Astrocyte (in vitro differentiated cells and primary cell): Measurements from ENCODE around the gene RBM44. TPM values are rescaled to one million over a fixed set of nuclear protein-coding genes. Genes with fewer than 3 reads are reported as not detected.
"Not testable (repeated sequence)": the region's sequence is repeated elsewhere in the genome, so short reads cannot be mapped to it uniquely, and the experiment has no call there.

Experiments
- DNase-seq: peaks from one replicate; pipeline ENCODE4 v3.0.0-alpha.2; 2010; ENCODE audit warnings: low read depth
- FAIRE-seq: peaks from 2 replicates; lab custom pipeline; 2011; peaks lifted over from hg19 to GRCh38; lab: Jason Lieb, UNC
- H2AFZ ChIP-seq: 2 replicates; pipeline ENCODE4 v1.6.0; 2012; ENCODE audit warnings: low read depth, low read length, inconsistent platforms
- H3K27ac ChIP-seq: 2 replicates; pipeline ENCODE4 v1.5.1; 2011; ENCODE audit warnings: low read depth, low read length, inconsistent platforms
- H3K27me3 ChIP-seq: 2 replicates; pipeline ENCODE4 v1.6.0; 2011; ENCODE audit warnings: low read length, inconsistent platforms; ENCODE audit not compliant: insufficient read depth
- H3K36me3 ChIP-seq: 2 replicates; pipeline ENCODE4 v1.5.1; 2011; ENCODE audit warnings: low read length, inconsistent platforms; ENCODE audit not compliant: insufficient read depth
- H3K4me1 ChIP-seq: 2 replicates; pipeline ENCODE4 v1.5.1; 2011; ENCODE audit warnings: low read length, inconsistent platforms; ENCODE audit not compliant: insufficient read depth
- H3K4me2 ChIP-seq: 2 replicates; pipeline ENCODE4 v1.6.0; 2012; ENCODE audit warnings: low read length, inconsistent platforms
- H3K4me3 ChIP-seq: 2 replicates; pipeline ENCODE4 v1.5.1; 2011; ENCODE audit warnings: low read depth, mild to moderate bottlenecking, low read length, inconsistent platforms; ENCODE audit not compliant: insufficient read depth
- H3K79me2 ChIP-seq: 2 replicates; pipeline ENCODE4 v1.6.0; 2012; ENCODE audit warnings: mild to moderate bottlenecking, low read length, inconsistent platforms; ENCODE audit not compliant: insufficient read depth
- H3K9ac ChIP-seq: 2 replicates; pipeline ENCODE4 v1.6.0; 2012; ENCODE audit warnings: mild to moderate bottlenecking, low read length, inconsistent platforms
- H3K9me3 ChIP-seq: 2 replicates; pipeline ENCODE4 v1.5.1; 2012; ENCODE audit warnings: low read depth, mild to moderate bottlenecking, low read length, inconsistent platforms; ENCODE audit not compliant: insufficient read depth
- H4K20me1 ChIP-seq: 2 replicates; pipeline ENCODE4 v1.6.0; 2012; ENCODE audit warnings: low read length, inconsistent platforms; ENCODE audit not compliant: insufficient read depth
- H3K27ac Mint-ChIP-seq: one replicate; pipeline ENCODE4 v1.8.0; 2021; ENCODE audit warnings: mild to moderate bottlenecking, mixed read lengths; ENCODE audit not compliant: unreplicated experiment
- H3K27me3 Mint-ChIP-seq: one replicate; pipeline ENCODE4 v1.8.0; 2021; ENCODE audit warnings: low read depth, mixed read lengths; ENCODE audit not compliant: unreplicated experiment
- H3K36me3 Mint-ChIP-seq: one replicate; pipeline ENCODE4 v1.8.0; 2021; ENCODE audit warnings: low read depth, mixed read lengths; ENCODE audit not compliant: unreplicated experiment
- H3K4me1 Mint-ChIP-seq: one replicate; pipeline ENCODE4 v1.8.0; 2021; ENCODE audit warnings: low read depth, mixed read lengths; ENCODE audit not compliant: unreplicated experiment
- H3K4me3 Mint-ChIP-seq: one replicate; pipeline ENCODE4 v1.8.0; 2021; ENCODE audit warnings: mild to moderate bottlenecking, moderate library complexity, mixed read lengths; ENCODE audit not compliant: unreplicated experiment
- H3K9me3 Mint-ChIP-seq: one replicate; pipeline ENCODE4 v1.8.0; 2021; ENCODE audit warnings: mild to moderate bottlenecking, mixed read lengths; ENCODE audit not compliant: unreplicated experiment
- EZH2 ChIP-seq: IDR thresholded peaks from 2 replicates; pipeline ENCODE4 v1.6.1; 2012; ENCODE audit warnings: mild to moderate bottlenecking, low read length, inconsistent platforms; ENCODE audit not compliant: insufficient read depth
- total RNA-seq: library from RNA; stranded (reverse); gene quantifications from 2 replicates; pipeline ENCODE4 v1.2.1, GENCODE V29; 2021
- TF ChIP-seq, protein P1 (sequence below): IDR thresholded peaks from 2 replicates; pipeline ENCODE4 v1.5.1; 2011; ENCODE audit warnings: low read depth, mild to moderate bottlenecking, inconsistent platforms, low read length, moderate library complexity; ENCODE audit not compliant: insufficient read depth

Gene RBM44
- total RNA-seq, 1 donor from 2014 or later = 0.32 TPM

DNA sequence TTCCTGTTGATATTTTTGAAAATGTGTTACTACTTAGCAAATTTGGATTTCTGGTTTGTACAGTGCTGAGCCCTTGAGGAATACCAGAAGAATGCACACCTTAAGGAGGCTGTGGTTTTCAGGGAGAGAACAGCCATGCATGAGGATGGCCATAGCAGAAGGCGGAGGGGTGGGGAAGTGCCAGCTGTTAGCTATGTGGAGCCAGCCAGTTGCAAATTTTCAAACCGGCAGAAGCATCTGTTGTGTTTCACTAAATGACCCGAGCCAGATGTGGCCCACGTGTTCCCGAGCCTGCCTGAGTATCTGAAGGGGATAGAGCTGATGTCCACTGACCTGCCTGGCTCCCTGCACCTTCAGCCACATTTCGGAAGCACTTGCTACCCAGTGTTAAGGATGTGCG lies 16.4 kb upstream of the RBM44 start:
- Histone ChIP-seq H3K27ac (no peak overlapping the region), H3K36me3 (peaks cover 32% of the 10 kb centered on the region), H3K9ac (no peak overlapping the region), H3K9me3 (peaks cover 10% of the 10 kb centered on the region), H3K79me2 (peaks cover under 1% of the 10 kb centered on the region), H3K4me1 (no peaks in the 10 kb centered on the region), H3K4me3 (no peak overlapping the region), H2AFZ (no peak overlapping the region), H3K4me2 (no peak overlapping the region), H3K27me3 (no peaks in the 10 kb centered on the region), H4K20me1 (peaks cover 7% of the 10 kb centered on the region)
- peaks cover 2% of the 10 kb centered on the region for H3K4me1 Mint-ChIP-seq
- DNase-seq (no peak), FAIRE-seq (no peak)
- H3K9me3 Mint-ChIP-seq = peaks cover 13% of the 10 kb centered on the region
- no peak for TF ChIP-seq EZH2
- TF ChIP-seq, protein P1, sequence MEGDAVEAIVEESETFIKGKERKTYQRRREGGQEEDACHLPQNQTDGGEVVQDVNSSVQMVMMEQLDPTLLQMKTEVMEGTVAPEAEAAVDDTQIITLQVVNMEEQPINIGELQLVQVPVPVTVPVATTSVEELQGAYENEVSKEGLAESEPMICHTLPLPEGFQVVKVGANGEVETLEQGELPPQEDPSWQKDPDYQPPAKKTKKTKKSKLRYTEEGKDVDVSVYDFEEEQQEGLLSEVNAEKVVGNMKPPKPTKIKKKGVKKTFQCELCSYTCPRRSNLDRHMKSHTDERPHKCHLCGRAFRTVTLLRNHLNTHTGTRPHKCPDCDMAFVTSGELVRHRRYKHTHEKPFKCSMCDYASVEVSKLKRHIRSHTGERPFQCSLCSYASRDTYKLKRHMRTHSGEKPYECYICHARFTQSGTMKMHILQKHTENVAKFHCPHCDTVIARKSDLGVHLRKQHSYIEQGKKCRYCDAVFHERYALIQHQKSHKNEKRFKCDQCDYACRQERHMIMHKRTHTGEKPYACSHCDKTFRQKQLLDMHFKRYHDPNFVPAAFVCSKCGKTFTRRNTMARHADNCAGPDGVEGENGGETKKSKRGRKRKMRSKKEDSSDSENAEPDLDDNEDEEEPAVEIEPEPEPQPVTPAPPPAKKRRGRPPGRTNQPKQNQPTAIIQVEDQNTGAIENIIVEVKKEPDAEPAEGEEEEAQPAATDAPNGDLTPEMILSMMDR = no peak
- H3K36me3 Mint-ChIP-seq = peaks cover 48% of the 10 kb centered on the region
- no peak overlapping the region for H3K4me3 Mint-ChIP-seq
- no peak overlapping the region for H3K27ac Mint-ChIP-seq
- H3K27me3 Mint-ChIP-seq = no peaks in the 10 kb centered on the region

DNA sequence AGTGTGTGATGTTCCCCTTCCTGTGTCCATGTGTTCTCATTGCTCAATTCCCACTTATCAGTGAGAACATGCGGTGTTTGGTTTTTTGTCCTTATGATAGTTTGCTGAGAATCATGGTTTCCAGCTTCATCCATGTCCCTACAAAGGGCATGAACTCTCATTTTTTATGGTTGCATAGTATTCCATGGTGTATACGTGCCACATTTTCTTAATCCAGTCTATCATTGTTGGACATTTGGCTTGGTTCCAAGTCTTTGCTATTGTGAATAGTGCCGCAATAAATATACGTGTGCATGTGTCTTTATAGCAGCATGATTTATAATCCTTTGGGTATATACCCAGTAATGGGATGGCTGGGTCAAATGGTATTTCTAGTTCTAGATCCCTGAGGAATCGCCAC lies 14.9 kb upstream of the RBM44 start:
- H2AFZ ChIP-seq, FAIRE-seq, H3K27me3 Mint-ChIP-seq, H3K4me2 ChIP-seq, H4K20me1 ChIP-seq, H3K4me3 ChIP-seq, H3K4me1 ChIP-seq, H3K27me3 ChIP-seq, DNase-seq, H3K9ac ChIP-seq, H3K79me2 ChIP-seq, H3K27ac ChIP-seq, H3K27ac Mint-ChIP-seq, H3K4me1 Mint-ChIP-seq, H3K4me3 Mint-ChIP-seq: not testable (repeated sequence)
- Mint-ChIP-seq H3K36me3 (peaks cover 47% of the 10 kb centered on the region), H3K9me3 (peaks cover 19% of the 10 kb centered on the region)
- H3K9me3 ChIP-seq = peaks cover 12% of the 10 kb centered on the region
- peaks cover 30% of the 10 kb centered on the region for H3K36me3 ChIP-seq

DNA sequence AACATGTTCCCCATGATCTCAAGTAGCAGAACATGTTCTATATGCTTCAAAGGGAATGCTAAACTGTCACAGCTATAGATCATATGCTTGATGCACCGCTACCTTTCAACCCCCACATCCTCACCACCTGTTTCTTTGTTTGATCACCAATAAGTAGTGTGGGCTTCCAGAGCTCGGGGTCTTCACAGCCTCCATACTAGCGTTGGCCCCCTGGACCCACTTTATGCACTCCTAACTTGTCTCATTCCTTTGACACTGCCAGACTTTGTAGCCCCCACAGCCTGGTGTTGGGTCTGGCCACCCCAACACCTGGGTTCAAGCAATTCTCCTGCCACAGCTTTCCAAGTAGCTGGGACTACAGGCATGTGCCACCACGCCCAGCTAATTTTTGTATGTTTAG lies 11.6 kb upstream of the RBM44 start:
- TF ChIP-seq, protein P1 = no peak
- no peak for TF ChIP-seq EZH2
- Mint-ChIP-seq H3K4me3 (no peak overlapping the region), H3K27ac (no peak overlapping the region), H3K27me3 (no peaks in the 10 kb centered on the region), H3K9me3 (peaks cover 19% of the 10 kb centered on the region), H3K36me3 (peaks cover 25% of the 10 kb centered on the region), H3K4me1 (peaks cover 2% of the 10 kb centered on the region)
- no peak overlapping the region for H3K27ac ChIP-seq
- DNase-seq = no peak
- H3K9ac ChIP-seq = no peak overlapping the region
- H3K27me3 ChIP-seq = no peaks in the 10 kb centered on the region
- no peaks in the 10 kb centered on the region for H3K4me1 ChIP-seq
- no peak overlapping the region for H3K4me2 ChIP-seq
- no peak overlapping the region for H2AFZ ChIP-seq
- H3K79me2 ChIP-seq = no peaks in the 10 kb centered on the region
- FAIRE-seq = no peak
- H3K9me3 ChIP-seq = peaks cover 12% of the 10 kb centered on the region
- H3K4me3 ChIP-seq = no peak overlapping the region
- no peaks in the 10 kb centered on the region for H4K20me1 ChIP-seq
- H3K36me3 ChIP-seq = peaks cover 5% of the 10 kb centered on the region
